GM12878 (cell line): ENCODE measurements around the gene PERM1. TPM values are rescaled to one million over a fixed set of nuclear protein-coding genes. Genes with fewer than 3 reads are reported as not detected.

ENCODE experiments used
- ATAC-seq: fragments of 200-7000 bp; cut with Tn5 transposase; 3 replicates; pipeline ENCODE4 v1.9.1; 2020; ENCODE audit warnings: mild to moderate bottlenecking, moderate library complexity
- BruUV-seq: library from RNA; stranded (reverse); fragments of 400-500 nt; replicated peaks from 2 replicates; lab custom pipeline; 2021; lab: Mats Ljungman, UMichigan
- CTCF ChIA-PET: fragments of 300-600 bp; sonication (Branson Sonifier 250); formaldehyde crosslinking; extraction: SDS; loops from one replicate; lab custom pipeline; 2021; ENCODE audit warnings: inconsistent platforms; lab: Yijun Ruan, JAX
- POLR2A ChIA-PET: fragments of 350-600 bp; formaldehyde crosslinking; extraction: SDS; loops from one replicate; lab custom pipeline; 2021; ENCODE audit warnings: inconsistent platforms; lab: Charles Lee
- RAD21 ChIA-PET: fragments of 300-600 bp; sonication (Branson Sonifier 250); formaldehyde crosslinking; loops from one replicate; lab custom pipeline; 2023; ENCODE audit warnings: antibody characterized with exemption; ENCODE audit not compliant: unreplicated experiment; lab: Charles Lee
- SMC1A ChIA-PET: fragments of 300-600 bp; sonication (Branson Sonifier 250); formaldehyde crosslinking; loops from one replicate; lab custom pipeline; 2023; ENCODE audit not compliant: unreplicated experiment, uncharacterized antibody; lab: Charles Lee
- DNase-seq: peaks from one replicate; pipeline ENCODE4 v3.0.0-alpha.2; 2011; ENCODE audit warnings: low read depth, low spot score
- FAIRE-seq: peaks from 3 replicates; lab custom pipeline; 2011; peaks lifted over from hg19 to GRCh38; lab: Jason Lieb, UNC
- H2AFZ ChIP-seq: 2 replicates; pipeline ENCODE4 v1.6.0; 2011; ENCODE audit warnings: low read depth, low read length, control low read depth; ENCODE audit not compliant: control insufficient read depth
- H3K27ac ChIP-seq: 2 replicates; pipeline ENCODE4 v1.5.1; 2011; ENCODE audit warnings: control low read depth; ENCODE audit not compliant: control insufficient read depth, insufficient read depth
- H3K27me3 ChIP-seq, 2 experiments: replicated peaks in 1 of 2; 2 replicates each; pipeline versions ENCODE4 v1.6.0 to v1.6.1; 2011; ENCODE audit warnings: low read length in 1 of 2; ENCODE audit not compliant: control insufficient read depth in 2 of 2, insufficient read depth in 2 of 2
- H3K36me3 ChIP-seq, 2 experiments: 2 replicates each; pipeline ENCODE4 v1.5.1; 2011; ENCODE audit warnings: low read length in 1 of 2; ENCODE audit not compliant: control insufficient read depth in 2 of 2, insufficient read depth in 2 of 2
- H3K4me1 ChIP-seq: 2 replicates; pipeline ENCODE4 v1.6.1; 2011; ENCODE audit warnings: mild to moderate bottlenecking, low read length, moderate library complexity, mixed read lengths; ENCODE audit not compliant: control insufficient read depth, insufficient read depth
- H3K4me2 ChIP-seq: 2 replicates; pipeline ENCODE4 v1.6.0; 2011; ENCODE audit warnings: control low read depth; ENCODE audit not compliant: control insufficient read depth, insufficient read depth
- H3K4me3 ChIP-seq: fragments of 200-600 bp; sonication (generic); 2 replicates; pipeline ENCODE4 v1.5.1; 2016
- H3K79me2 ChIP-seq: 2 replicates; pipeline ENCODE4 v1.6.0; 2011; ENCODE audit warnings: low read length; ENCODE audit not compliant: control insufficient read depth, insufficient read depth
- H3K9ac ChIP-seq: 2 replicates; pipeline ENCODE4 v1.8.0; 2011; ENCODE audit warnings: low read length, control low read depth, mixed read lengths; ENCODE audit not compliant: control insufficient read depth, insufficient read depth
- H3K9me3 ChIP-seq: replicated peaks from 3 replicates; pipeline ENCODE4 v1.5.1; 2011; ENCODE audit warnings: mild to moderate bottlenecking, low read length; ENCODE audit not compliant: control insufficient read depth, insufficient read depth
- H4K20me1 ChIP-seq: 2 replicates; pipeline ENCODE4 v1.6.0; 2011; ENCODE audit not compliant: control insufficient read depth, insufficient read depth
- DPF2 ChIP-seq: fragments of 450-650 bp; IDR thresholded peaks from 2 replicates; pipeline ENCODE4 v1.6.1; 2017; ENCODE audit warnings: mild to moderate bottlenecking
- IKZF1 ChIP-seq: fragments of 450-650 bp; conservative IDR thresholded peaks from 2 replicates; pipeline ENCODE4 v1.6.1; 2017; ENCODE audit warnings: antibody characterized with exemption, mild to moderate bottlenecking
- ZBTB4 ChIP-seq: fragments of 450-650 bp; formaldehyde crosslinking; IDR thresholded peaks from 2 replicates; pipeline ENCODE4 v1.4.0; 2022; ENCODE audit warnings: mild to moderate bottlenecking, moderate library complexity
- whole genome bisulfite sequencing: methylation state at CpG from one replicate; pipeline ENCODE4 v1.1.6; 2016; ENCODE audit warnings: low lambda C conversion rate; ENCODE audit not compliant: insufficient replicate concordance, insufficient coverage; ENCODE audit errors: missing lambda C conversion rate; 5-methylcytosine and 5-hydroxymethylcytosine counted together
- in situ Hi-C: fragments of 300-500 bp; cut with MboI; formaldehyde crosslinking; loops from 9 replicates; pipeline ENCODE4 v1.14.3; 2018; ENCODE audit warnings: mixed read lengths
- intact Hi-C: fragments of 100-400 bp; cut with micrococcal nuclease; formaldehyde crosslinking; loops from one replicate; pipeline ENCODE4 v1.14.2; 2022; ENCODE audit not compliant: unreplicated experiment
- polyA plus RNA-seq, 11 experiments: library from polyadenylated mRNA; depleted of rRNA in 4 of 11; unstranded in 6 of 11; stranded (reverse) in 5 of 11; fragments of >200 nt; fragmentation: Nextera tagmentation in 4 of 11; fragmentation: Illumina TruSeq in 1 of 11; extraction: Ambion mirVana in 4 of 11; extraction: Trizol in 1 of 11; gene quantifications; 1 replicate in 1 of 11; 2 replicates in 10 of 11; pipeline versions ENCODE4 v1.2.1 to v1.2.3, GENCODE V29; 2011 to 2016; ENCODE audit warnings: inconsistent platforms in 2 of 11, missing spikeins in 2 of 11, low read depth in 1 of 11
- total RNA-seq, 4 experiments: library from RNA; depleted of rRNA in 3 of 4; stranded (reverse); fragments of >200 nt in 3 of 4; fragmentation: Illumina TruSeq in 1 of 4; extraction: Trizol in 1 of 4; gene quantifications; 2 replicates each; pipeline versions ENCODE4 v1.2.1 to v1.2.3, GENCODE V29; 2013 to 2021

PERM1 gene
- total and polyA plus RNA-seq, 10 of the 15 experiments (the other 5 are each of a cell fraction or from before 2014, with no cell fraction given), result not detected

GRCh38 chr1:1021010-1021919, 39.4 kb upstream of the PERM1 start:
- H3K27ac ChIP-seq, result no peak overlapping the region
- no TSS peak for BruUV-seq
- in situ Hi-C loops, result loop anchor here (5.0 kb wide), 1 partner anchor 41 kb away; no protein-coding TSS in a partner anchor

More at GRCh38 chr1:1021010-1021919, 39.4 kb upstream of the PERM1 start:
- ATAC-seq (peak; percentile 13), DNase-seq (no peak), FAIRE-seq (no peak)
- ChIA-PET CTCF (interaction anchor here (1.0 to 2.4 kb wide), 3 partner anchors 11 to 38 kb away, joined by 3 to 17 read pairs (median 9); no protein-coding TSS in a partner anchor), RAD21 (interaction anchor here (1.4 kb wide), 1 partner anchor 38 kb away, joined by 3 read pairs; no protein-coding TSS in a partner anchor), SMC1A (interaction anchor here (1.1 to 1.7 kb wide), 2 partner anchors 11 to 35 kb away, joined by 3 to 10 read pairs; no protein-coding TSS in a partner anchor), POLR2A (interaction anchor here (0.6 to 1.8 kb wide), 6 partner anchors 11 to 179 kb away, joined by 3 to 6 read pairs (median 4); no protein-coding TSS in a partner anchor)
- TF ChIP-seq ZBTB4 (CRISPR knock-in tag) (no peak), DPF2 (0 out of 2 replicates have a peak, but pooled peaks have one; percentile 18), IKZF1 (peak; percentile 24; the same call in 1 of the 2 replicates)
- Histone ChIP-seq H2AFZ (no peak overlapping the region), H3K27me3 (no peaks in the 10 kb centered on the region), H3K9ac (peak overlapping the region; percentile 50; the same call in 1 of the 2 replicates), H3K4me2 (peak overlapping the region; percentile 77), H4K20me1 (no peaks in the 10 kb centered on the region), H3K36me3 (no peaks in the 10 kb centered on the region), H3K79me2 (peaks cover 2% of the 10 kb centered on the region; the same call in 1 of the 2 replicates), H3K9me3 (no peaks in the 10 kb centered on the region), H3K4me3 (peak overlapping the region; percentile 70), H3K4me1 (peaks cover 7% of the 10 kb centered on the region)
- 21% methylated on average over 31 of the region's 33 CpGs for WGBS
- intact Hi-C loops, result no loop called here
